ENCODE measurements around the gene PYCARD.
"Not testable (repeated sequence)": the region's sequence is repeated elsewhere in the genome, so short reads cannot be mapped to it uniquely, and the experiment has no call there.

Gene PYCARD

DNA sequence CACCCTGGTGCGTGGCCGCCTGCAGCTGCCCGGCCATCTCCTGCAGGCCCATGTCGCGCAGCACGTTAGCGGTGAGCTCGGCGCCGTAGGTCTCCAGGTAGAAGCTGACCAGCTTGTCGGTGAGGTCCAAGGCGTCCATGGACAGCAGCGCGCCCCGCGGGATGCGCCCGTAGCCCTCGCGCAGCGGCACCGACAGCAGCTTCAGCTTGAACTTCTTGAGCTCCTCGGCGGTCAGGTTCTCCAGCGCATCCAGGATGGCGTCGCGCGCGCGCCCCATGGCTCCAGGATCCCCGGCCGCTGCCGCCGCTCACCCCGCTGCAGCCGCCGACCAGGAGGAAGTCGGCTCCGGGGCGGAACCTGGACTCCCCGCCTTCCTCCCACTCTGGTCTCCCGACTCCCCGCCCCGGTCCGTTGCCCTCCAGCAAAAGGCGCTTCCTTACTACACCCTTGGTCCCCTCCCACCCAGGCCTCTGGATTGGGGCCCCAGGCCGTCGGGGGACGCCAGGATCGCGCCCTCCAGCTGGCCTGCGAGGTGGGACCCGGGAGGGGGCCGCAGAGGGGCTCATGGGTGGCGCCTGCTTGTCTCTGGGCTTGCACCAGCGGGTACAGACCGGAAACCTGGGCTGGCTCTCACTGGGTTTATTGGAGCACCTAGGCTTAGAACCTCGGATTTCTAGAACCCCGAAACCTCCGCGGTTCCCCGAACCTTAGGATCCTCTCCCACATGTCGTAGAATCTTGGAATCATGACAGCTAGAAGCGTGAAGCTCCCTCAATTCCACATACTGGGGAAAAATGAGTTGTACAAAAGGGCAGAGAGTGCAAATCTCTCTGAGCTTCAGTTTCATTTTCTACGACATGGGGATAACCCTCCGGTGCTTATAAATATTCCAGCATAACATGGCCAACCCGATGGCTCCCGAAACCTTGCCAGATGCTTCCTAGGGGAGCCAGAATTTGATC, at the start of gene PYCARD:
PYCARD (minus strand) TSS at position 347 of the 962 bp plus-strand sequence; CDS start at position 277, 70 bp downstream.
- peak in 1 of 2 experiments; percentile 55 for DNase-seq

DNA sequence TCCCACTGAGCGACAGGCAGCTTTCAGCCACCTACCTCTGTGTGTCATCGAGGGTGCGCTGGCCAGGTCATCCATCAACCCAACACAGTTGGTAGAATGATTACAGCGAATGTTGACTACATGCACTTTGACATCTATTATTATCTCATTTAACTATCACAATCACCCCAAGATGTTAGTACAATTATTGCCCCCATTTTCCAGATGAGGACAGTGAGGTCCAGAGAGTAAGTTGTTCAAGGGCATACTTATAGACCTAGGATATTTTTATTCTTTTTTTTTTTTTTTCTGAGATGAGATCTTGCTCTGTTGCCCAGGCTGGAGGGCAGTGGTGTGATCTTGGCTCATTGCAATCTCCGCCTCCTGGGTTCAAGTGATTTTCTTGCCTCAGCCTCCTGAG, 48.9 kb upstream of the PYCARD start:
- no peak for DNase-seq

DNA sequence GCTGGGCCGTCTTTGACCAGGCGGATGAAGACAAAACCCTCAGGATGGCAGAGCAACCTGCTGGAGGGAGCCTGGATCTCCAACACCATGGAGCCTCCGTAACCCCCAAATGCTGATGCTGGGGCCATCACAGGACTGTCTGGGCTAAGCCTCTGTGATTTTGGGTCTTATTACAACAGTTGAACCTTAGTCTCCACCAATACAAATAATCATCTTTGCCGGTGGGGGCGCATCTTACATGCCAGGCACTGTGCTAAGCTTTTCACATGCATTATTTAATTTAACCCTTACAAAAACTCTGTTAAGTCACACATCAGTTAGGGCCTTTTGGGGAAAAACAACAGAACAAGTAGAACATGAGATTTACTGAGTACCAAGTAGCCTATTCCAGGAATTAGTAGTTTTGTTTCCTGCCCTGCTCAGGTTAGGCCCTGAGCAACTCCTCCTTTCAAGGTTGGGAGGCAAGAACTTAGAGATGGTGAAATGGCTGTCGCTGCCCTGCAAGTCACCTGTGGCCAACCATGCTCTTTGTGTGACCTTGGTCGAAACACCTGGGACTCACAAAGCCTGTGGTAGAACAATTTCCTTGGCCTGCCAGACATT, 48.3 kb upstream of the PYCARD start:
- DNase-seq: no peak

DNA sequence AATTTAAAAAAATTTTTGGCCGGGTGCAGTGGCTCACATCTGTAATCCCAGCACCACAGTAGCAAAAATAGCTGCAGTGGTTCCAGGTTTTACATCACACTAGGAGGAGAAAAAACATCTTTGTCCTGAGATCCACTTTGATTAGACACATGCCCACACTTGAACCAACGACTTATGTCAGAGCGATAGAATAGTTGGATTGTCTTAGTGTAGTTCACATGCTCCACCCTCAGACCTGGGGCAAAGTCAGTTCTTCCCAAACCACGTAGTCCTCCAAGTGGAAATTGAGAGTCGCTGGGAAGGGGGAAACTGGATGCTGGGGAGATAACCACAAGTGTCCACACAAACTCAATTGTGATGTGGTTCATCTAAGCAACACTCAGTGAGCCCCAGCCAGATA, 45.8 kb upstream of the PYCARD start:
- DNase-seq: no peak

DNA sequence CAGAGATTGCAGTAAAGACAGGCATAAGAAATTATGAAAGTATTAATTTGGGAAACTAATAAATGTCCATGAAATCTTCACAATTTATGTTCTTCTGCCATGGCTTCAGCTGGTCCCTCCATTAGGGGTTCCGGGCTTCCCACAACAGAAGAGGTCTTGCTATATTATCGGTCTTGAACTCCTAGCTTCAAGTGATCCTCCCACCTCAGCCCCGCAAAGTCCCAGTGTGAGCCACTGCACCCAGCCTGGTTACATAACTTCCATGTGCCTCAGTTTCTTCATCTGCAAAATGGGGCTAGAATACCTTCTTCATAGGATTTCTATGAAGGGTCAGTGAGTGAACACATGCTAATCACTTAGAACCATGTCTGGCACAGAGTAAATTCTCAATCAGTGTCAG, 43.7 kb upstream of the PYCARD start:
- DNase-seq: no peak

DNA sequence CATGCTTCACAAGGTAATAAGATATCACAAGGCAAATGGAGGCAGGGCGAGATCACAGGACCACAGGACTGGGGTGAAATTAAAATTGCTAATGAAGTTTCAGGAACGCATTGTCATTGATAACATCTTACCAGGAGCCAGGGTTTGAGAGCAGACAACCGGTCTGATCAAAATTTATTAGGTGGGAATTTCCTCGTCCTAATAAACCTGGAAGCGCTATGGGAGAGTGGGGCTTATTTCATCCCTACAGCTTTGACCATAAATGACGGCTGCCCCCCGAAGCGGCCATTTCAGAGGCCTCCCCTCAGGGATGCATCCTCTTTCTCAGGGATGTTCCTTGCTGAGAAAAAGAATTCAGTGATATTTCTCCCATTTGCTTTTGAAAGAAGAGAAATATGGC, 43.0 kb upstream of the PYCARD start:
- not testable (repeated sequence) for DNase-seq

DNA sequence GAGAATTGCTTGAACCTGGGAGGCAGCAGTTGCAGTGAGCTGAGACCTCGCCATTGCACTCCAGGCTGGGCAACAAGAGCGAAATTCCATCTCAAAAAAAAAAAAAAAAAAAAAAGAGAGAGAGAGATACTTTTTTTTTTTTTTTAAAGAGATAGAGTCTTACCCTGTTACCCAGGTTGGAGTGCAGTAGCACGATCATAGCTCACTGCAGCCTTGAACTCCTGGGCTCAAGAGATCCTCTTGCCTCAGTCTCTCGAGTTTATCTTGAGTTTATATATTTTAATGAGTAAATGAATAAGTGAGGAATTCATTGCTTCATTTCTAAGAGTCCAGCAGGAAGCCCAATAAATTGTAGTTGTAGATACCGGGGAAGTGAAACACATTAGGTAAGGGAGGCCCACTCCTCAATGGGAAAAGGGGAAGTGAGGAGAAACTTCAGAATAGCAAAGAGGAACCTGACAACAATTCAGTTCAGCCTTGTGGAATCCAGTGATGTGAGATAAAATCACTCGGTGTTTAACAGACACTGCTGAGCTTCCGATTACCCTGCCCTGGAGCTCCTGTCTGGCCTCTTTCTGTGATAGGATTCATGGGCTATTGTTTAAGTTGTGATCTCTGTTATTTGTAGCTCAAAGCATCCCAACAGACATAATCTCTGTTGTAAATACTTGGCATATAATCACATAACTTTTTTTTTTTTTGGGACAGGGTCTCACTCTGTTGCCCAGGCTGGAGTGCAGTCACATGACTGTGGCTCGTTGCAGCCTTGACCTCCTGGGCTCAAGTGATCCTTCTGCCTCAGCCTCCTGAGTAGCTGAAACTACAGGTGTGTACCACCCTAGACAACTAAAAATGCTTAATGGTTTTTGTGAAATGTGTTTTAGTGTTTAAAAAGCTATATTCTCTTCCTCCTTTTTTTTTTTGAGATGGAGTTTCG, 41.4 kb upstream of the PYCARD start:
- DNase-seq: no peak

DNA sequence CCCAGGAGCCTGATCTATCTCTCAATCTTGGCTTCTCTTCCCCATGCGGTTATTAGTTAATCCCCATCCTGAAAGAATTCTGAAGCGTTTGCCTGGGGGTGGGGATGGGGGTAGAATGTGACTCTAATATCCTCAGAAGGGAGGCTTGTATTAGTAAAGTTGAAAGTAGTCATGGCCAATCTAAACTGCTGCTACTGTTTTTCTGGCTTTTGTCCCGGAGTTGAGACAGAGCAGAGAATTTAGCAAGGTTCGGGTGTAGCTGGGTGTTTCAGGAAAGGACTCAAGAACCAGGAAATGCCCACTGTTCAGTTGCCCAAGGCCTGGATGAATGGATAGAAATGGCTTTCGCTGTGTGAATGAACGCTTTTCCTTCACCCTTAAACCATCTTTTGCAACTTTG, 39.6 kb upstream of the PYCARD start:
- no peak for DNase-seq

DNA sequence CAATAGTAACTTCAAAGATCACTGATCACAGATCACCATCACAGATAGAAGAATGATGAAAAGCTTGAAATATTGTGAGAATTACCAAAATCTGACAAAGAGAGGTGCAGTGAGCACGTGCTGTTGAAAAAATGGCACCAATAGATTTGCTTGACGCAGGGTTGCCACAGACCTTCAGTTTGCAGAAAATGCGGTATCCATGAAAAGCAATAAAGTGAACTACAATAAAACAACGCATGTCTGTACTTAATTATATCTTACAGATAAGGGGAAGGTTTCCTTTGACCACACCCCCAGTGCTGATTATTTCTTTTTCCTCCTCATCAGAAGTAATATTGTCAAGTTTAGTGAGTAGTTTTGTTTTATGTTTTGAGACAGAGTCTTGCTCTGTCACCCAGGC, 35.5 kb upstream of the PYCARD start:
- DNase-seq: no peak

DNA sequence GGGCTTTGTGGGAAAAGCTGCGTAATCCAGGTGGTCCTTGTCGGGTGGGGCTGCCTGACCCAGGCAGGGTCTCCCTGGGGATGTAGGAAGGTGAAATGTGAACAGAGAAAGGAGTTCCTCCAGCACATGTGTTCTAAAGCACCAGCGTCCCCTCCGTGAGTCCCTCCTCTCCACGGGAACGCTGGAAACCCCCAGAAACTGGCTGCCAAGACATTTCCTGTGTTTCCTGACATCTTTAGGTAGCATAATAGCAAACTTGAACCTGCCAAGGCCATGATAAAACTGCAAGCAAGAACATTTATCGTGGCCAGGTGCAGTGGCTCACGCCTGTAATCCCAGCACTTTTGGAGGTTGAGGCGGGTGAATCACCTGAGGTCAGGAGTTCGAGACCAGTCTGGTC, 26.9 kb upstream of the PYCARD start:
- DNase-seq: no peak

DNA sequence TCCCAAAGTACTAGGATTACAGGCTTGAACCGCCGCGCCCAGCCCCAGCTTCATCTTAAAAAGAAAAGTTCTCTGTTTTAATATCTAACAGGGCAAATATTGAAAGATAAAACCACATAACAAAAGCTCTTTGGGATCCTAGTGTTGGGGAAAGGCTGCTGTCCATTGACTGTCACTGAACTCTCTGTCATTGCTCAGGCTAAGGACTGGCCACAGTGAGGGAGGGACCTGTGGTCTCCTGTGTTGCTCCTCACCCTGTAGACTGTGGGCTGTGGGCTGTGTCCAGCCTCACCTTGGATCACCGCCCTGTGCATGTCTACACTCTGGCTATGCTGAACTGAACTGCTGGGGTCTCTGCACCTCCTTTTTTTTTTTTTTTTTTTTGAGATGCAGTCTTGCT, 25.6 kb upstream of the PYCARD start:
- DNase-seq: no peak

DNA sequence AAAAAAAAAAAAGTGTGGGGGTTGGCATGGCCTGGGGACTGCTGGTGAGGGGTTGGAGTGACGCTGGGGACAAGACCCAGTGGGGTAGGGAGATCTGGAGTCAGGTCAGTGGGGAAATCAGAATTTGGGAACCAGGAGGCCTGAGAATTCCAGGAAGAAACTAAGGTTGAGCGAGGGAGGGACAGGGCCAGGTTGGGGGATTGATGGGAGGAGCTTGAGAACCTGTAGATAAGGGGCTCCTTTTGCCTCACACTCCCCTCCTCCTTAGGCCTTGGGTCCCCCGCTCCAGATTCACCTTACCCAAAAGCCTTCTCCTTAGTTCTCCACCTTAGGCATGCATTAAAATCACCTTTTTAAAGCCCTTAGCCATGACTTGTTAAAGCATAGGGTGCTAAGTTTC, 22.6 kb upstream of the PYCARD start:
- DNase-seq: no peak

DNA sequence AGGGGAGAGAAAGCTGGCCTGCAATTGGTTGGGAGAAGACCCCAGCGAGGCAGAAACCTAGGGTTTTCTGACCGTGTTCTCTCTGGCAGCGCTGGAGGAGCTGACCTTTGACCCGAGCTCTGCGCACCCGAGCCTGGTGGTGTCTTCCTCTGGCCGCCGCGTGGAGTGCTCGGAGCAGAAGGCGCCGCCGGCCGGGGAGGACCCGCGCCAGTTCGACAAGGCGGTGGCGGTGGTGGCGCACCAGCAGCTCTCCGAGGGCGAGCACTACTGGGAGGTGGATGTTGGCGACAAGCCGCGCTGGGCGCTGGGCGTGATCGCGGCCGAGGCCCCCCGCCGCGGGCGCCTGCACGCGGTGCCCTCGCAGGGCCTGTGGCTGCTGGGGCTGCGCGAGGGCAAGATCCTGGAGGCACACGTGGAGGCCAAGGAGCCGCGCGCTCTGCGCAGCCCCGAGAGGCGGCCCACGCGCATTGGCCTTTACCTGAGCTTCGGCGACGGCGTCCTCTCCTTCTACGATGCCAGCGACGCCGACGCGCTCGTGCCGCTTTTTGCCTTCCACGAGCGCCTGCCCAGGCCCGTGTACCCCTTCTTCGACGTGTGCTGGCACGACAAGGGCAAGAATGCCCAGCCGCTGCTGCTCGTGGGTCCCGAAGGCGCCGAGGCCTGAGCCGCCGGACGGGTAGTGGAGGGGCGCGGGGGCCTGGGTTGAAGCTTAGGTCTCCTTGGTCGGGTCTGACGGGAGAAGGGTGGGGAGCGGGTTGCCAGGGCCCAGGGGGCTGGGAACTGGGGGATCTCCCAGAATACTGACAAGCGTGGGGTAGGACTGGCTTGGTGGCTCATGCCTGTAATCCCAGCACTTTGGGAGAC, 21.8 kb upstream of the PYCARD start:
- no peak for DNase-seq

DNA sequence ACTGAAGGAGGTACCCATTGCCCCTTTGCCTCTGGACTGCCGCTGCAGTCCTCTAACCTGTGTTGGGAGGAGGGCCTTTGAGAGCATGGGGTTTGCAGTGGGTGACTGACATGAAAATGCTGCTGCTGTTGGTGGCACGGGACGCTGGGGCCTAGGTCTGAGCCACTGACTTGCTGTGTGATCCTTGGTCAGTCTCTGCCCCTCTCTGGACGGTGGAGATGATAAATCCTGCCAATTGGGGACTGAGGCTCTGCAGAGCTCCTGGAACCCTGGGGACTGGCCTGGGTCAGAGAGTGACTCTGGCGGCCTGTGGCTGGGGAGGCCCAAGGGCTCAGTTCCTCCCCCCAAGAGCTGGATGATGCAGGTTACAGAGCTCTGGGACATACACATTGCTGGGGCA, 20.5 kb upstream of the PYCARD start:
- DNase-seq: no peak

DNA sequence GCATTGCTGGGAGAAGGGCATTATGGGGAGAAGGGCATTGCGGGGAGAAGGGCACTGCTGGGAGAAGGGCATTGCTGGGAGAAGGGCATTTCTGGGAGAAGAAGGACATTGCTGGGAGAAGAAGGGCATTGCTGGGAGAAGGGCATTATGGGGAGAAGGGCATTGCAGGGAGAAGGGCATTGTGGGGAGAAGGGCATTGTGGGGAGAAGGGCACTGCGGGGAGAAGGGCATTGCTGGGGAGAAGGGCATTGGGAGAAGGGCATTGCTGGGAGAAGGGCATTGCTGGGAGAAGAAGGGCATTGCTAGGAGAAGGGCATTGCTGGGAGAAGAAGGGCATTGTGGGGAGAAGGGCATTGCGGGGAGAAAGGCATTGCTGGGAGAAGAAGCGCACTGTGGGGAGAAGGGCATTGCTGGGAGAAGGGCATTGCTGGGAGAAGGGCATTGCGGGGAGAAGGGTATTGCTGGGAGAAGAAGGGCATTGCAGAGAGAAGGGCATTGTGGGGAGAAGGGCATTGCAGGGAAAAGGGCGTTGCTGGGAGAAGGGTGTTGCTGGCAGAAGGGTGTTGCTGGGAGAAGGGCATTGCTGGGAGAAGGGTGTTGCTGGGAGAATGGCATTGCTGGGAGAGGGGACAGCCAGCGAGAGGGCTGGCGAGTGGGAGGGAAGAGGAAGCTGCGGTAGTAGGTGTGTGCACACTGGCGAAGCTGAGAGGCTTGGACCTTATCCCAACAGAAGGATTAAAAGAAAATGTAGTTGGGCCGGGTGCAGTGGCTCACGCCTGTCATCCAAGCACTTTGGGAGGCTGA, 19.0 kb upstream of the PYCARD start:
- no peak for DNase-seq

DNA sequence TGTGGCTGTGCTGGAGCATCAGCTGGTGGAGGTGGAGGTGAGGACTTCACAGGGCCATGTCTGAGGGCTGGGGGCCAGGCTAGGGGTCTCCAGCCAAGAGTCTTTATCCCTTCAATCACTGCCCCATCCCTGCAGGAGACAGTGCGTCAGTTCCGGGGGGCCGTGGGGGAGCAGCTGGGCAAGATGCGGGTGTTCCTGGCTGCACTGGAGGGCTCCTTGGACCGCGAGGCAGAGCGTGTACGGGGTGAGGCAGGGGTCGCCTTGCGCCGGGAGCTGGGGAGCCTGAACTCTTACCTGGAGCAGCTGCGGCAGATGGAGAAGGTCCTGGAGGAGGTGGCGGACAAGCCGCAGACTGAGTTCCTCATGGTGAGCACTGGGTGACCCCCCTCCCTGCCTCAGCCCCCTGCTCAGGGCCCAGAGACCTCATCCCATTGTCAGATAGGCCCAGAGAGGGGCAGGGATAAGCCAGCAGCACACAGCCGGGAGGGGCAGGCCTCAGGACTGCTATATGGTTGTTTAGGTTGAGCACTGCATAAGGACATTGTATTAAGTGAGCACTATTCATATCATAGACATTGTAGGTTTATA, 16.7 kb upstream of the PYCARD start:
- no peak for DNase-seq

DNA sequence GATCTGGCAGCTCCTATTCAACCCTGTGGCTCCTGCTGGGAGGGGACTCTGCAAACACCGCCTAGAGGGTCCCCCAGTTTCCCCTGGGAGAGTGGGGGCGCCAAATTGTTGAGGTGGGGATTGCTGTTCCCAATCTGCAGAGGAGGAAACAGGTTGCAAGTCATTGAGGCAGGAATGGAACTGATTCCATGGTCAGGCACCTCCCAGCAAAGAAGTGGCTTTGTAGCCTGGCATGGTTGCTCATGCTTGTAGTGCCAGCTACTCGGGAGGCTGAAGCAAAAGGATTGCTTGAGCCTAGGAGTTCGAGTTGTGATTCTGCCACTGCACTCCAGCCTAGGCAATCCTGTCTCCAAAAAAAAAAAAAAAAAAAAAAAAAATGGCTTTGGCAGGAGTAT, 14.6 kb upstream of the PYCARD start:
- DNase-seq: no peak

DNA sequence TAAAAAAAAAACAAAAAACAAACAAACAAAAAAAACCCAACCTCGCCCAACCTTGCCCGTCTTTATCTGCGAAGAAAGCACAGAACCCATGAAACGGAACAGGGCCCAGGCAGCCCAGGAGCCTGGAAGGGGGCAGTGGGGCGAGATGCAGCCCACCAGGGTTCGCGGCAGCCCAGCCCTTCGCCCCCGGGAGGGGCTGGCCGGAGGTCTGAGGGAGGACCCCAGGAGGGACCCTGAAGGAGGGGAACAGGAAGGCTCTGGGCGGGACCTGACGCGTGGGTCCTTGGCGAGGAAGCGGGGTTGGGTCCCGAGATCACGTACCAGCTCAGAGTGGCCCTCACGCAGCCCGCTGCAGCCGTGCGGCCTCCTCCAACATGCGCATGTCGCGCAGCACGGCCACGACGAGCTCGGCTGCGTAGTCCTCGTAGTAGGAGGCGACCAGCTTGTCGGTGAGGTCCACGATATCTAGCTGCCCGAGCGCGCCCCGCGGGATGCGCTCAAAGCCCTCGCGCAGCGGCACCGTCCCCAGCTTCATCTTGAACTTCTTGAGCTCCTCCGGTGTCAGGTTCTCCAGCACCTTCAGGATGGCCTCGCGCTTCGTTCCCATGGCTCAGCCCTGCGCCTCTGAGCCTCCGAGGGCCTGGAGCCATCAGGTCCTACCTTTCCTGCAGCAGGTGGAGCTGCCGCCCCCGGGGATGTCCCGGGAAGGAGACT, 14.0 kb upstream of the PYCARD start, which contains the start of gene PYDC1:
PYDC1 (minus strand) TSS at position 714 of the 714 bp plus-strand sequence; CDS start at position 607, 107 bp downstream.
- no peak for DNase-seq

DNA sequence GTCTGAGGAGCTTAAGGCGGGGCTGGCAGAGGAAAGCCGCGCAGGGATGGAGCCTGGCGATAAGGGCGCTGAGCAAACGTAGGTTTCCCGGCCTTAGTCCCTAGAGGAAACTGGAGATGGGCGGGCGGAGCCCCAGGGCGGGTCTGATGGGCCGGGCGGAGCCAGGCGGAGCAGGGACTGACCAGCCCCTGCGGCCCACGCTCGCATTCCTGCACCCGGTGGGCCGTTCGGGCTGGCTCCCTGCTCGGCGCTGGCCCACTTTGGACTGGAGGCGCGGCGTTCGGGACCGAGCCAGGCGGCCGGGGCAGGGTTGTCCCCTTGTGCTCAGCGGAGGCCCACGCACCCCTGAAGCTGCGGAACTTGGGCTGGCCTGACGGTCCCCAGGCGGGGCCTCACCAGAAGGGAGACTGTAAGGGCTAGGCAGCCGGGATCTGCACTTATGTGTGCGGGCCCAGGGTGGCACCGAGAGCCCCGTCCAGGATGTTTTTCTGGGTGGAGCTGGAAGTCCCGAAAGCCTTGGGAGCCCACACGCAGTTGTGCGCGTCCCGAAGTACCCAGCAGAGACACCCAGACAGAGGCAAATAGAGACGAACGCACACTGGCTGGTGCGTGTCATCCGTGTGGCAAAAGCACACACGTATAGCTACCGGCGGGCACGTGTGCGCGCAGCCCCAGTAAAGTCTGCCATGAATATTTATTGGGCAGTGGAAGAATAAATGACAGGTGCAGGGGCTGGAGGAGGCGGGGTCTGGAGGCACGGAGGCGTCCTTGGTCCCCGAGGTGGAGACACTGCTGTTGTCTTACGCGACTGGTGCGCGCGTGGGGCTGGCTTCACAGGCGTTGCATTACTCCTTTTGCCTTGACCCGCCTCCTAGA, 13.0 kb upstream of the PYCARD start:
- DNase-seq: peak in 1 of 2 experiments; percentile 41

All from activated CD4-positive, alpha-beta T cell treated with anti-CD3 and anti-CD28 coated beads, Interleukin-2, amount 50 U/mL, for 48 hours (primary cell).